AG04450 (cell line): Measurements from ENCODE around the gene SFR1. TPM values are rescaled to one million over a fixed set of nuclear protein-coding genes. Genes with fewer than 3 reads are reported as not detected.

Experiments
- CTCF ChIA-PET: fragments of 300-600, 350-600 bp; formaldehyde crosslinking; extraction: SDS; loops from one replicate; lab custom pipeline; 2022; ENCODE audit warnings: antibody characterized with exemption, inconsistent platforms; lab: Charles Lee
- POLR2A ChIA-PET: fragments of 350-600 bp; formaldehyde crosslinking; extraction: SDS; loops from one replicate; lab custom pipeline; 2021; ENCODE audit warnings: antibody characterized with exemption, inconsistent platforms; lab: Yijun Ruan, JAX
- DNase-seq: peaks from one replicate; pipeline ENCODE4 v3.0.0-alpha.2; 2011; ENCODE audit warnings: low read depth, low spot score
- H3K27ac ChIP-seq: one replicate; pipeline ENCODE4 v1.5.1; 2012; ENCODE audit warnings: low read depth, low read length, control low read depth
- H3K27me3 ChIP-seq: one replicate; pipeline ENCODE4 v1.6.0; 2012; ENCODE audit warnings: low read length; ENCODE audit not compliant: control insufficient read depth, insufficient read depth
- H3K4me3 ChIP-seq: 2 replicates; pipeline ENCODE4 v1.5.1; 2011; ENCODE audit warnings: mild to moderate bottlenecking, low read depth, low read length, control low read depth
- H3K9me3 ChIP-seq: 2 replicates; pipeline ENCODE4 v1.5.1; 2012; ENCODE audit warnings: low read length; ENCODE audit not compliant: control insufficient read depth, insufficient read depth
- CTCF ChIP-seq: IDR thresholded peaks from 2 replicates; pipeline ENCODE4 v1.5.1; 2011; ENCODE audit warnings: low read depth, low read length, control low read depth, inconsistent platforms
- polyA plus RNA-seq: library from polyadenylated mRNA; depleted of rRNA; stranded (reverse); fragments of >200 nt; gene quantifications from 2 replicates; pipeline ENCODE4 v1.2.3, GENCODE V29; 2011

SFR1 gene
- polyA plus RNA-seq, 1 experiment: 3.9 TPM

- no peak overlapping the region for H3K4me3 ChIP-seq
- H3K9me3 ChIP-seq: no peaks in the 10 kb centered on the region
- no peaks in the 10 kb centered on the region for H3K27me3 ChIP-seq
- H3K27ac ChIP-seq: no peak overlapping the region
- TF ChIP-seq CTCF: 0 out of 2 replicates have a peak, but pooled peaks have one; percentile 13
- ChIA-PET POLR2A (no interaction called here), CTCF (interaction anchor here (0.9 kb wide), 1 partner anchor 12 kb away, joined by 3 read pairs; no protein-coding TSS in a partner anchor)
- DNase-seq: no peak
Observed at GRCh38 chr10:104127411-104127810, 5.4 kb downstream of the SFR1 start.

- POLR2A ChIA-PET: no interaction called here
- Histone ChIP-seq H3K27me3 (peaks cover 5% of the 10 kb centered on the region), H3K4me3 (no peak overlapping the region), H3K9me3 (no peaks in the 10 kb centered on the region), H3K27ac (no peak overlapping the region)
- CTCF ChIA-PET: no interaction called here
- no peak for DNase-seq
- no peak for TF ChIP-seq CTCF
Observed at GRCh38 chr10:104128214-104128613, 6.2 kb downstream of the SFR1 start.

GRCh38 chr10:104130041-104130440, 8.1 kb downstream of the SFR1 start:
- CTCF ChIA-PET: interaction anchor here (0.9 to 1.4 kb wide), 2 partner anchors 9 to 10 kb away, joined by 3 to 5 read pairs; partner anchors contain the start of gene SFR1
- no peak overlapping the region for H3K4me3 ChIP-seq
- no peak for DNase-seq
- POLR2A ChIA-PET: no interaction called here
- peaks cover 5% of the 10 kb centered on the region for H3K27me3 ChIP-seq
- TF ChIP-seq CTCF: no peak
- H3K9me3 ChIP-seq: no peaks in the 10 kb centered on the region
- H3K27ac ChIP-seq: no peak overlapping the region

GRCh38 chr10:104138131-104138530, 16.2 kb downstream of the SFR1 start:
- TF ChIP-seq CTCF: no peak
- no peak for DNase-seq
- ChIA-PET POLR2A (no interaction called here), CTCF (interaction anchor here (1.2 kb wide), 1 partner anchor 9 kb away, joined by 6 read pairs; no protein-coding TSS in a partner anchor)
- Histone ChIP-seq H3K9me3 (no peaks in the 10 kb centered on the region), H3K27ac (no peak overlapping the region), H3K27me3 (no peaks in the 10 kb centered on the region), H3K4me3 (no peak overlapping the region)

GRCh38 chr10:104139221-104139620, 17.2 kb downstream of the SFR1 start:
- Histone ChIP-seq H3K4me3 (no peak overlapping the region), H3K27me3 (peaks cover 3% of the 10 kb centered on the region), H3K27ac (no peak overlapping the region), H3K9me3 (no peaks in the 10 kb centered on the region)
- ChIA-PET CTCF (interaction anchor here (0.5 to 1.9 kb wide), 7 partner anchors 8 to 254 kb away, joined by 3 to 9 read pairs (median 3); partner anchors contain the start of gene SFR1), POLR2A (no interaction called here)
- DNase-seq: no peak
- peak; percentile 59 for TF ChIP-seq CTCF
